ENCODE data around the gene COL11A2.

COL11A2 gene

DNA sequence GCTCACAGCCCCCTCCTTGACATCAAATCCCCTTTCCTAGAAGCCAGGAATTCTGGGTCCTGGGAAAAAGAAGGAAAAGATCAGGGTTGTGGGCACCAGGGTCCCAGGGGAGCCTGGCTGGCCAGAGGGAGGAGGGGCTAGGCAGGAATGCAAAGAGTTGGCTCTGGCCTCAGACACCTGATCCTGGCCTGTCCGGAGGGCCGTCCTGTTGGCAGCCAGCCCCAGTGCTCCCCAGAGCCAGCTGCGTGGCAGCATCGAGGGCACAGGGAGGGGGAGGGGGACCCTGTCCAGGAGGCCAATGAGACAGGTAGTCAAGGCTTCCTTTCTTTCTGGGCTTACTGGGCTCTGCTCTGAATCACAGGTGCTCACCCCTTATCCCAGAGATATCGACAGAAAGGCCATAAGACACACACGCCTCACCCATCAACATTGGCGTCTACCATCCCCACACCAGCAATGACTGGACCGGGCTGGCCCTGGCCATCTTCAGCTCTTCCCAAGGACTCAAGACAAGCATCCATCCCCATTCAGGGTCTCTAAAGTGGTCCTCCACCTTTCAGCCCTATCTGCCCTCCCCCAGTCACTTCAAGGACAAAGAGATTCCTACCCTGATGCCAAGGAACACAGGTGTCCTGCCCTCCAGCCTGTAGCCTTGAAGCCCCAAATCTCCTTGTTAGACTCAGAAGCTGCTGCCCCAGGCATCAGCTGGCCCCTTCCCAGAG is 723 bp downstream of the COL11A2 start:
- DNase-seq: no peak

GRCh38 chr6:33190504-33191107 is 1.7 kb downstream of the COL11A2 start:
- no peak for DNase-seq

DNA sequence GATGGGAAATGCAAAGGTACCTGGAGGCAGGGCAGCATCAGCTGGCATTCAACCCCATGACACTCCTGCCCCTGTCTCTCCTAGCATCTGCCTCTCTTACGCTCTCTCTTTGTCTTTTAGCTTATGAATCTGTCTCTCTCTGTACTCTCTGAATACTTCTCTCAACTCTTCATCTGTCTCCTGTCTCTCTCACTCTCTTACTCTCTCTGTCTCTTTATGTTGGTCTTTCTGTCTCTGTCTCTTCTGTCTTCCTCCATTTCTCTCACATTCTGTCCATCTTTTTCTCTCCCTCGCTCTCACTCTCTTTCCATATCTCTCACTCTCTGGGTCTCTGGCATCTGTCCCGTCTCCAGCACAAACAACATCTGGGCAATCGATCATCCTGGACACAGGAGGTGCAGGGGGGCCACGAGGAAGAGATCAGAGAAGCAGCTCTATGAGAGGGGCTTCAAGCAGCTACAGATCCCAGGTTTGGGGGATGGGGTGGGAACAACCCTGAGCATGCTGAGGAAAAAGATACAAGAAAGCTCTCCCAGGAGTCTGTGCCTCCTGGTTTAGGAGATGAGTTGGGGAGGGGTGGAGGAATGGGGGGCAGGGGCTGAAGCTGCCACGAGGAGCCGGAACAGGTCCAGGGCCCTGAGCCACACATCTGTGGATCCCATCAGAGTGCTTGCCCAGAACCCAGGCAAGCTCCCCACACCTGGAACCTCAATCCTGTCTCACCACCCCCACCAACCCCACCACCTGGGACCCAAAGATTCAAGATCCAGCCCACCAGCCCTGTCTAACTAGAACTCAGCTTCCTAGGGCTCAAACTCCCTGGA is 2.4 kb downstream of the COL11A2 start:
- no peak for DNase-seq

DNA sequence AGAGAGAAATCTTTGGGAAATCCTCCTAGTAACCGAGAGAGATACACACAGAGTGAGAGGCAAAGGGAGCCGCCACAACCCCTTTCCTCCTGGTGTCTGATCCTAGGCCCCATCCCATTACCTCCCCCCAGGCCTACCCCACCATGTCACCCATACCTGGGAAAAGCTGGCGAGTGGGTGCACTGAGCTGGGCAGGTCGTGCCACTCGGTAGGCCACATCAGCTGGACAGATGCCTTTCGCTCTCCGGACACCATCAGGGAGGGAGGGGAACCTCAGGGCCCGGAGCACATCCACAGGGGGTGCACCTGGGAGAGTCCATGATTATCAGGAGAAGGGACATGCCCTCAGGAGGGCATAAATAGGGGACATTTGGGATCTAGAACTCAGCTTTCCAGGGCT is 3.1 kb downstream of the COL11A2 start:
- DNase-seq: no peak

GRCh38 chr6:33187809-33188208 is 4.5 kb downstream of the COL11A2 start:
- DNase-seq: no peak

DNA sequence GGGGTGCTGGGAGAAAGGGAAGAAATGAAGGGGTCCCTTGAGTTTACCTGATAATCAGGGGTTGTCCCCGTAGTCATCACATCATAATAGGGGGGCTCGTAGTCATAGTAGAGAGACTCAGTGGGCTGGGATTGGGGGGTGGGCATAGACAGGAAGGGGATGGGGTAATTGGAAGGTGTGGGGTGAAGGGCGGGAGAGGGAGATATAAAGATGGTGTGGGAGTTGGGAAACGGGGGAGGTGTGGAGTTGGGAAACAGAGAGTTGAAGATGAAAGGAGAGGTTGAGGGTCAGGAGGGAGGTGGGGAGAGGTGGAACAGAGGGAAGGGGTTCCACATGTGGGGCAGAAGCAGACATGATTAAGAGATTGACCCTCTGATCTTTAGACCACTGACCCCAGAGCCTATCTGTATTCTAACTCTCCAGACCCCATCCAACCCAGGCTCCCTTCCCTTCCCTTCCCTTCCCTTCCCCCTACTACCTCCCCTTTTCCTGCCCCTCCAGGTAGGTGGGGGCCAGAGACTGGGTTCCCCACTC is 6.5 kb downstream of the COL11A2 start:
- no peak for DNase-seq

DNA sequence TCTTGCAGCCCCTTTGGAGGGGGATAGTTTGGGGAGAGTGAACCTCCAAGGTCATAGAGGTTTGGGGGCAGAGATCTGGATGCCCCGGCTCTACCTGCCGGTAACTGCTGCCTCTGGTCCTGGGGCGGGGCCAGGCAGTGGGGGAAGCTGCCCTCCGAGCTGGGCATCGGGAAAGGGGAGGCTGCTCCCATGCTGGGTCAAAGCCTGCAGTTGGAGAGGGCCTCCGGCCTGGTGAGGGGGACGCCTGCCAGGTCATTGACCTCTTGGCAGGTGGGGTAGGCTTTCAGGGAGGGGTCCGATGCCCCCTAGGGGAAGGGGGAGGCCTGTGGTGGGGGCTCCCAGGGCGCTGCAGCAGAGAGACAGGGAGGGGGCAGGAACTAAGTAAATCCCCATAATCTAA is 7.1 kb downstream of the COL11A2 start:
- DNase-seq: no peak

- DNase-seq: no peak
Observed at GRCh38 chr6:33183071-33183683, 9.1 kb downstream of the COL11A2 start.

- no peak for DNase-seq
Observed at GRCh38 chr6:33181141-33181540, 11.1 kb downstream of the COL11A2 start.

GRCh38 chr6:33178755-33179475 is 13.4 kb downstream of the COL11A2 start:
- DNase-seq: no peak

DNA sequence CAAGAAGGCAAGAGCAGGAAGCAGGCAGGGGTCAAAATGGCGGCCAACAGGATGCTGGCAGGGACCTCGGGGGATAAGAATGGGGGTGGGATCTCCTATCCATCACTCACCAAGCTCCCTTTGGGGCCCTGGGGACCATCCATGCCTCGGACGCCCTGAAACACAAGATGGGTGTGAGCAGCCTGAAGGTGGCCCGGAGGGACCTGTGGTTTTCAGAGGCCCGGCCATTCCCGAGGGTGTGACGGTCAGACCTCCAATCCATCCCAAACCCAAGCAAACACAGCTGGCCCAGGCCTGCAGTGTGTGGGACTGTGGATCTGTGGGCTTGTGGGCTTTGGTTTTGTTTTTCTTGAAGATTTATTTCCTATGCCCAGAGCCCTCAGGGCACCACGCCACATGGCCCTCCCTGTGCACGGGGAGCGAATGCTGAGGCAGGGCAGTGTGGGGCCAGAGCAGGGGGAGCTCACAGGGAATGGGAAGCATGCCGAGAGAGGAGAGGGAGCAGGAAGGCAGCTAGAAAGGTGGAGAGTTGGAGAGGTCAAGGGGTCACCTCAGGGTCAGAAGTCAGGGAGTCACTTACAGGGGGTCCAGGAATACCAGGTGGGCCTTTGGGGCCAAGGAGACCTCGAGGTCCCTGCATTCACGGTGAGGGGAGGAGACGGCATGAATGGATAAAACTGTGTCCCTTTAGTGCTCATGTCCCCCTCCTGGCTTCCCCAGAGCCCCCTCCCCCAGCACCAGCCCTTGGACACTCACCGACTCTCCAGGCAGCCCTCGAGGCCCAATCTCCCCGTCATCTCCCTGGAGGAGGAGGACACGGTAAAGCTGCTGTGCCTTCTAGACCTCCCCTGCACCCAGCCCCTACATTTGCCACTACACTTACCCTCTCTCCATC is 14.5 kb downstream of the COL11A2 start:
- no peak for DNase-seq

- DNase-seq: no peak
Observed at GRCh38 chr6:33176906-33177305, 15.4 kb downstream of the COL11A2 start.

DNA sequence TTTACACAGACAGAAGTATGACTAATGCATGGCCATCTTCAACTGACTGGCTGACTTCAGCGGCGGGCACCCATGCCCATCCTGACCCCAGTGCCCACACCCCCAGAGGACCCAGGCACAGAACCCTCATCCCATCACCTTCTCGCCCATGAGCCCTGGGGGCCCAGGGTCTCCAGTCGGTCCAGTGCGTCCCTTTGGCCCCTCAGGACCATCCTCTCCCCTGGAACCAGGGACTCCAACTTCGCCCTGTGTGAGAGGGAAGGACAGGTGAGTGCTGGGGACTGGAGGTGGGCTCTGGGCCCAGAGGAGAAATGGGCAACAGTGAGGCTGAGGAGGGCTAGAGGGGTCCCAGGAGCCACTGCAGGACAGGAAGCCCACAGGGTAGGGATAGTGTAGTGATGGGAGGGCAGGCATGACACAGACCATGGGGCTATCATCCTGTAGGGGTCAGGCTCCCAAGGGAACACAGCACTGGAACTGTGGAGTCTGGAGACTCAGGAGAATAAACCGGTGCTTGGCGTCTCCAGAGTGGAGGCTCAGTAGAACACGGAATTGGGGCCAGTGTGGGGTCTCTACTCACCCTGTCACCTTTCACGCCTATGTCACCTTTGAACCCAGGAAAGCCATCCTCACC is 16.7 kb downstream of the COL11A2 start:
- DNase-seq: no peak

DNA sequence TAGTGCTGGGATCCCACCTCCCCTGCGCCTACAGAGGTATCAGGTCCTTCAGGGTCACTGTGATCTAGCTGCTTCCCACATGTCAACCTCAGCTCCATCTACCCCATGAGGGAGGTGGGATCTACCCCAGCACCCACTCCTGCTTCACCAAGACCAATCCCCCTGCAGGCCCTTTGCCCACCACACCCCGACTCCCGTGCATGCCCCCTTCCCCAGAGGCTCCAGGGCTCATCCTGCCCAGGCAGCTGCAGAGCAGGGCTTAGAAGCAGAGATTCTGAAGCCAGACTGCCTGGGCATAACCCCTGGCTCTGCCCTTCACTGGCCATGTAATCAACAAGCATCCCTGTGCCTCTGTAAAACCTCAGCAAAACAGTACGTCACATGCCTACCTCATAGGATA is 17.5 kb downstream of the COL11A2 start:
- DNase-seq: no peak

- no peak for DNase-seq
Observed at GRCh38 chr6:33173535-33174180, 18.6 kb downstream of the COL11A2 start.

- no peak for DNase-seq
Observed at GRCh38 chr6:33172688-33173534, 19.4 kb downstream of the COL11A2 start.

DNA sequence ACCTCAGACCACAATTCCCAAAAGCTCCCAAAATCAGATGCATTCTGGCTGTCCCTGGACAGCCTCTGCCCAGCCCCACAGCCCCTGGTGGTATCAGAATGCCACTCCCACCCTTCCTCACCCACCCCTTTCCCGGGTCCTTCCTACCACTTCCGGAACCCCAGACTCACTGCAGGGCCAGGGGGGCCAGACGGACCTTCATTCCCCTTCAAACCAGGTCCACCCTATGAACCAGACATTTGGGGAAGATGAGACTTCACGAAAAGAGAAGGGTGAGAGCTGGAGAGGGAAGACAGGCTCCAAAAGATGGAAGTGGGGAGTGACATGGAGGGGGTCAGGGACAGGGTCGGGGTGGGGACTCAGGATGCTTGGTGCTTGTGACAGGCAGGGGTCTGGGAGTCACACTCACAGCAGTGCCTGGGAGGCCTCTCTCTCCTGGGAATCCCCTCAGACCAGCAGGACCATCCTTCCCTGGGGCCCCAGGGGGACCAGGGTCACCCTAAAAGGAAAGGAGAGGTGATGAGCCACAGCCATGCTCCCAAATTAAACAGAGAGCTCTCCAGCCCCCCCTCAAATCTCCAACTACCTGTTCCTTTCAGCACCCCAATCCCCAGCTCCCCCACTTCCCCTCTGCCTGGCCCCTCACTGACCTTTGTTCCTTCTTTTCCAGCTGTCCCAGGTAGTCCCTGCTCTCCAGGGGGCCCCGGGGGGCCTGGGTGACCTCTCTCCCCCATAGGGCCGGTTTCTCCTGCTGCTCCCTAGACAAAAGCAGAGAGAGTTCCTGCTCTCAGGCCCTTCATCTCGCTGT is 20.2 kb downstream of the COL11A2 start:
- DNase-seq: no peak
